Measurements from ENCODE around the gene CALCB.
"Not testable (repeated sequence)": the region's sequence is repeated elsewhere in the genome, so short reads cannot be mapped to it uniquely, and the experiment has no call there.

The CALCB gene

DNA sequence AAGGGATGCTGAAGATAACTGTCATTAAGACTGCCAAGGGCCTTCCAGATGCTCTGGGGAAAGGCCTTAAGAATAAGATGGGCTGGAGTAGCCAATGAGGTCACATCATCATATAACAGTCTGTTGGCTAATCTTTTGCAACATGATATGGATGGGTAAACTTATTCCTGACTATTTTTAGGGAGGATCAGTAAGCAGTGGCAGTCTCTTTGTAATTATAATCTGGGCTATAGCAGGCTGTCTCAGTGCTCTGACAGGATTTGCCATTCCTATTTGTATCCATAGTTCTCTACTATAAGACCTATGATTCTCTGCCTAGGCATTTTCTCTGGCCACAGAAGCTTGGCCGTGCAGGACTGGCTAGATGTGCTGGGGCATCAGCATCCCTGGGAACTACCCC, 16.1 kb upstream of the CALCB start:
- H2AFZ ChIP-seq (ENCODE audit: low read length): no peak overlapping the region
- no peaks in the 10 kb centered on the region for H3F3A ChIP-seq (ENCODE audit: insufficient read depth, low read length)
- H3K9ac ChIP-seq (ENCODE audit: low read length): no peak overlapping the region
- H3K79me2 ChIP-seq (ENCODE audit: insufficient read depth, low read length): no peaks in the 10 kb centered on the region
- H3K9me2 ChIP-seq (ENCODE audit: low read depth, low read length): no peaks in the 10 kb centered on the region
- no peaks in the 10 kb centered on the region for H4K20me1 ChIP-seq (ENCODE audit: insufficient read depth, low read length)
- no peak overlapping the region for H3K27ac ChIP-seq (ENCODE audit: low read depth, low read length, poor library complexity, severe bottlenecking)
- TF ChIP-seq, protein P1, sequence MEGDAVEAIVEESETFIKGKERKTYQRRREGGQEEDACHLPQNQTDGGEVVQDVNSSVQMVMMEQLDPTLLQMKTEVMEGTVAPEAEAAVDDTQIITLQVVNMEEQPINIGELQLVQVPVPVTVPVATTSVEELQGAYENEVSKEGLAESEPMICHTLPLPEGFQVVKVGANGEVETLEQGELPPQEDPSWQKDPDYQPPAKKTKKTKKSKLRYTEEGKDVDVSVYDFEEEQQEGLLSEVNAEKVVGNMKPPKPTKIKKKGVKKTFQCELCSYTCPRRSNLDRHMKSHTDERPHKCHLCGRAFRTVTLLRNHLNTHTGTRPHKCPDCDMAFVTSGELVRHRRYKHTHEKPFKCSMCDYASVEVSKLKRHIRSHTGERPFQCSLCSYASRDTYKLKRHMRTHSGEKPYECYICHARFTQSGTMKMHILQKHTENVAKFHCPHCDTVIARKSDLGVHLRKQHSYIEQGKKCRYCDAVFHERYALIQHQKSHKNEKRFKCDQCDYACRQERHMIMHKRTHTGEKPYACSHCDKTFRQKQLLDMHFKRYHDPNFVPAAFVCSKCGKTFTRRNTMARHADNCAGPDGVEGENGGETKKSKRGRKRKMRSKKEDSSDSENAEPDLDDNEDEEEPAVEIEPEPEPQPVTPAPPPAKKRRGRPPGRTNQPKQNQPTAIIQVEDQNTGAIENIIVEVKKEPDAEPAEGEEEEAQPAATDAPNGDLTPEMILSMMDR (IDR thresholded peaks at IDR 0.05; ENCODE audit: low read length): no peak
- TF ChIP-seq EZH2 (IDR thresholded peaks at IDR 0.05; ENCODE audit: borderline replicate concordance, low read length): no peak
- H3K36me3 ChIP-seq (ENCODE audit: insufficient read depth, low read length): no peaks in the 10 kb centered on the region
- no peaks in the 10 kb centered on the region for H3K4me1 ChIP-seq (ENCODE audit: insufficient read depth, low read length, severe bottlenecking)
- no peaks in the 10 kb centered on the region for H3K9me3 ChIP-seq (ENCODE audit: low read length)
- H3K4me2 ChIP-seq (ENCODE audit: low read length): no peak overlapping the region
- no peak overlapping the region for H3K4me3 ChIP-seq (ENCODE audit: low read depth, low read length, poor library complexity, severe bottlenecking)
- H3K27me3 ChIP-seq (ENCODE audit: insufficient read depth, low read length): no peaks in the 10 kb centered on the region

DNA sequence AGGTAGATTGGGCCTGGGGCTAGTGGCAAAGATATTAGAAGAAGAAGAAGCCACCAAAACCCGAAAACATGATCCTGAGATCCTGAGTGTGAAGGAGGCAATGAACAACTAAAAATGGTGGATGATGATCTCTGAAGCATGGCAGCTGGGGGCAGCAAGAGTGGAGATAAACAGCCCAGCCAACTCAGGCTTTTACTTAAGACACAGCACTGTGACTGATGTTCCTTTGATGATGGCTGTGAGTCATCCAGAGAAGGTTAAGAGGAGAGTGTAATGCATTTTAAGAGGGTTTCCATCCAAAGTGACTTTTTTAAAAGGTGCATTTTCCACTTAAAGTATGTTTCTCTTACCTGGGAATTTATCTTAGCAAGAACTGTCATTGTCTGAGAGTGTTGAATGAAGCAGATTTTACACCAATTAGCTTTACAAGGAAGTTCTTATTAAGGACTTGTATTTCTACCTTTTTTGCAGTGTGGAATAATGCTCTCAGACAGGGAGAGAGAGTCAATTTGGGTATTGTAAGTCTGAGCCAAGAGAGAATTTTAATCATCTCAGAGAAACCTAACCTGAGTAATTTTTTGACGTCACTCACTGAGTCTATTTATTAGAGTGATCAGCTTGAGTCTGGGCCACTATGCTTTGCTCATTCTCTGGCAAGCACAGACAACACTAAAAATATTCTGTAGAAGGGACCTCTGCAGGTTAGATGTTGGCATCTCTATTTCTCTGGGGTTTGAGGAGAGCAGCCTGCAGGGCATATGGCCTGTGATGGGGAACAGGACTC, 14.1 kb upstream of the CALCB start:
- H3K4me1 ChIP-seq (ENCODE audit: insufficient read depth, low read length, severe bottlenecking): no peaks in the 10 kb centered on the region
- H3K9ac ChIP-seq (ENCODE audit: low read length): no peak overlapping the region
- no peaks in the 10 kb centered on the region for H4K20me1 ChIP-seq (ENCODE audit: insufficient read depth, low read length)
- no peak overlapping the region for H3K4me3 ChIP-seq (ENCODE audit: low read depth, low read length, poor library complexity, severe bottlenecking)
- H3F3A ChIP-seq (ENCODE audit: insufficient read depth, low read length): no peaks in the 10 kb centered on the region
- H3K27me3 ChIP-seq (ENCODE audit: insufficient read depth, low read length): no peaks in the 10 kb centered on the region
- H3K9me2 ChIP-seq (ENCODE audit: low read depth, low read length): no peaks in the 10 kb centered on the region
- no peaks in the 10 kb centered on the region for H3K79me2 ChIP-seq (ENCODE audit: insufficient read depth, low read length)
- no peak for TF ChIP-seq EZH2 (IDR thresholded peaks at IDR 0.05; ENCODE audit: borderline replicate concordance, low read length)
- TF ChIP-seq, protein P1 (IDR thresholded peaks at IDR 0.05; ENCODE audit: low read length): no peak
- no peak overlapping the region for H2AFZ ChIP-seq (ENCODE audit: low read length)
- H3K36me3 ChIP-seq (ENCODE audit: insufficient read depth, low read length): no peaks in the 10 kb centered on the region
- H3K27ac ChIP-seq (ENCODE audit: low read depth, low read length, poor library complexity, severe bottlenecking): no peak overlapping the region
- no peaks in the 10 kb centered on the region for H3K9me3 ChIP-seq (ENCODE audit: low read length)
- no peak overlapping the region for H3K4me2 ChIP-seq (ENCODE audit: low read length)

DNA sequence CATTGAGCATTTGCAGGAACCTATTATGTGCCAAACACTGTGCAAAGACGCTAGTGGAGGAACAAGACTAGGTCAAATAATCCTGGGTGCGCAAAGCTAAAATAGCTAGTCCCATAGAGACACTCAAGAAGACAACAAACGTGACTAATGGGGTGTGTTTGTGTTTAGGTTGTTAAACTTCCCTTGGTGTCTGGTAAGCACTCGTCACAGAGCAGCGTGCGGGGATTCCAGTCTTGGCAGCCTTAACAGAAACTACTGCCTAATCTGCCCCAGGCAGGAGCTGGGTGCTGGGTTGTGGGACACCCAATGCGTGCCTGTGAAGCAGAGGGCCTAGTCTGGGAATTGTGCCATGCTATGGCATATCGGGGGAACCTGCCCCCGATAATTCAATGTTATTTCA, 10.8 kb upstream of the CALCB start:
- H3K4me1 ChIP-seq (ENCODE audit: insufficient read depth, low read length, severe bottlenecking): no peaks in the 10 kb centered on the region
- no peaks in the 10 kb centered on the region for H3K36me3 ChIP-seq (ENCODE audit: insufficient read depth, low read length)
- no peaks in the 10 kb centered on the region for H3K27me3 ChIP-seq (ENCODE audit: insufficient read depth, low read length)
- H3K9ac ChIP-seq (ENCODE audit: low read length): no peak overlapping the region
- no peaks in the 10 kb centered on the region for H3F3A ChIP-seq (ENCODE audit: insufficient read depth, low read length)
- no peak for TF ChIP-seq EZH2 (IDR thresholded peaks at IDR 0.05; ENCODE audit: borderline replicate concordance, low read length)
- TF ChIP-seq, protein P1 (IDR thresholded peaks at IDR 0.05; ENCODE audit: low read length): no peak
- no peaks in the 10 kb centered on the region for H3K79me2 ChIP-seq (ENCODE audit: insufficient read depth, low read length)
- H4K20me1 ChIP-seq (ENCODE audit: insufficient read depth, low read length): no peaks in the 10 kb centered on the region
- no peak overlapping the region for H2AFZ ChIP-seq (ENCODE audit: low read length)
- no peaks in the 10 kb centered on the region for H3K9me2 ChIP-seq (ENCODE audit: low read depth, low read length)
- no peaks in the 10 kb centered on the region for H3K9me3 ChIP-seq (ENCODE audit: low read length)
- H3K4me2 ChIP-seq (ENCODE audit: low read length): no peak overlapping the region
- no peak overlapping the region for H3K4me3 ChIP-seq (ENCODE audit: low read depth, low read length, poor library complexity, severe bottlenecking)
- no peak overlapping the region for H3K27ac ChIP-seq (ENCODE audit: low read depth, low read length, poor library complexity, severe bottlenecking)

DNA sequence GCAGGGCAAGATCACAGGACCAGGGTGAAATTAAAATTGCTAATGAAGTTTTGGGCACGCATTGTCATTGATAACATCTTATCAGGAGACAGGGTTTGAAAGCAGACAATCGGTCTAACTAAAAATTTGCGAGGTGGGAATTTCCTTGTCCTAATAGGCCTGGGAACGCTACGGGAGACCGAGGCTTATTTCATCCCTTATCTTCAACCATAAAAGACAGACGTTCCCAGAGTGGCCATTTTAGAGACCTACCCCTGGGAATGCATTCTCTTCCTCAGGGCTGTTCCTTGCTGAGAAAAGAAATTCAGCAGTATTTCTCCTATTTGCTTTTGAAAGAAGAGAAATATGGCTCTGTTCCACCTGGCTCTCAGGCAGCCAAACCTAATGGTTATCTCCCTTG, 3.6 kb upstream of the CALCB start:
- H3K4me2 ChIP-seq (ENCODE audit: low read length); H3K4me1 ChIP-seq (ENCODE audit: insufficient read depth, low read length, severe bottlenecking); H3K27me3 ChIP-seq (ENCODE audit: insufficient read depth, low read length); H3K4me3 ChIP-seq (ENCODE audit: low read depth, low read length, poor library complexity, severe bottlenecking); H3K9me2 ChIP-seq (ENCODE audit: low read depth, low read length); H3K79me2 ChIP-seq (ENCODE audit: insufficient read depth, low read length); H3K36me3 ChIP-seq (ENCODE audit: insufficient read depth, low read length); H3F3A ChIP-seq (ENCODE audit: insufficient read depth, low read length); H3K9me3 ChIP-seq (ENCODE audit: low read length); H2AFZ ChIP-seq (ENCODE audit: low read length); H3K27ac ChIP-seq (ENCODE audit: low read depth, low read length, poor library complexity, severe bottlenecking); H4K20me1 ChIP-seq (ENCODE audit: insufficient read depth, low read length); H3K9ac ChIP-seq (ENCODE audit: low read length): not testable (repeated sequence)

All from OCI-LY1 (cell line).